H9 (cell line): ENCODE results near the gene GRWD1. TPM values are rescaled to one million over a fixed set of nuclear protein-coding genes. Genes with fewer than 3 reads are reported as not detected.

Experiments
- DNase-seq: peaks from one replicate; pipeline ENCODE4 v3.0.0-alpha.2; 2017
- H2AFZ ChIP-seq: one replicate; pipeline ENCODE4 v1.6.1; 2013; ENCODE audit warnings: mild to moderate bottlenecking, low read length, control low read depth, moderate library complexity
- H2AK5ac ChIP-seq: 2 replicates; pipeline ENCODE4 v1.6.1; 2013; ENCODE audit warnings: low read length, control low read depth, mixed read lengths; ENCODE audit not compliant: insufficient read length
- H2BK120ac ChIP-seq: one replicate; pipeline ENCODE4 v1.6.1; 2013; ENCODE audit warnings: low read depth, mild to moderate bottlenecking, low read length, control low read depth, inconsistent platforms; ENCODE audit not compliant: poor library complexity, severe bottlenecking
- H2BK12ac ChIP-seq: 2 replicates; pipeline ENCODE4 v1.6.1; 2013; ENCODE audit warnings: low read length, control low read depth, mixed read lengths, low read depth; ENCODE audit not compliant: insufficient read length
- H2BK15ac ChIP-seq: 2 replicates; pipeline ENCODE4 v1.6.1; 2013; ENCODE audit warnings: low read depth, low read length, control low read depth
- H2BK20ac ChIP-seq: one replicate; pipeline ENCODE4 v1.6.1; 2013; ENCODE audit warnings: low read depth, mild to moderate bottlenecking, low read length, control low read depth, inconsistent platforms; ENCODE audit not compliant: poor library complexity, severe bottlenecking
- H2BK5ac ChIP-seq: 2 replicates; pipeline ENCODE4 v1.6.1; 2013; ENCODE audit warnings: low read length, control low read depth, mixed read lengths; ENCODE audit not compliant: insufficient read length
- H3K14ac ChIP-seq: 2 replicates; pipeline ENCODE4 v1.6.1; 2013; ENCODE audit warnings: low read length, control low read depth; ENCODE audit not compliant: insufficient read depth
- H3K18ac ChIP-seq: 2 replicates; pipeline ENCODE4 v1.6.1; 2013; ENCODE audit warnings: low read depth, mild to moderate bottlenecking, mixed read lengths, low read length, control low read depth; ENCODE audit not compliant: insufficient read length
- H3K23ac ChIP-seq: 2 replicates; pipeline ENCODE4 v1.6.1; 2013; ENCODE audit warnings: low read length, control low read depth, mixed read lengths, low read depth; ENCODE audit not compliant: insufficient read length
- H3K23me2 ChIP-seq: 2 replicates; pipeline ENCODE4 v1.6.1; 2013; ENCODE audit warnings: low read depth, mild to moderate bottlenecking, mixed read lengths, low read length, control low read depth; ENCODE audit not compliant: insufficient read length, poor library complexity, severe bottlenecking
- H3K27ac ChIP-seq: 2 replicates; pipeline ENCODE4 v1.5.1; 2013; ENCODE audit warnings: low read length, control low read depth, mixed read lengths, low read depth; ENCODE audit not compliant: insufficient read length
- H3K27me3 ChIP-seq: 2 replicates; pipeline ENCODE4 v1.6.1; 2013; ENCODE audit warnings: low read length, control low read depth, inconsistent platforms; ENCODE audit not compliant: insufficient read depth
- H3K4ac ChIP-seq: 2 replicates; pipeline ENCODE4 v1.6.1; 2013; ENCODE audit warnings: low read depth, mild to moderate bottlenecking, control low read depth, inconsistent platforms, low read length, moderate library complexity
- H3K4me1 ChIP-seq: 2 replicates; pipeline ENCODE4 v1.6.1; 2013; ENCODE audit warnings: low read length, control low read depth, inconsistent platforms; ENCODE audit not compliant: insufficient read depth
- H3K4me2 ChIP-seq: 2 replicates; pipeline ENCODE4 v1.6.1; 2013; ENCODE audit warnings: low read length, control low read depth, mixed read lengths; ENCODE audit not compliant: insufficient read length, insufficient read depth
- H3K56ac ChIP-seq: 2 replicates; pipeline ENCODE4 v1.6.1; 2013; ENCODE audit warnings: low read depth, mild to moderate bottlenecking, mixed read lengths, low read length, control low read depth; ENCODE audit not compliant: insufficient read length
- H3K79me1 ChIP-seq: 2 replicates; pipeline ENCODE4 v1.6.1; 2013; ENCODE audit warnings: low read depth, mild to moderate bottlenecking, moderate library complexity, low read length, control low read depth, inconsistent platforms; ENCODE audit not compliant: insufficient read depth, poor library complexity, severe bottlenecking
- H3K79me2 ChIP-seq: 2 replicates; pipeline ENCODE4 v1.6.1; 2013; ENCODE audit warnings: low read length, control low read depth, inconsistent platforms; ENCODE audit not compliant: insufficient read depth
- H3K9ac ChIP-seq: 2 replicates; pipeline ENCODE4 v1.6.1; 2013; ENCODE audit warnings: low read length, control low read depth, mixed read lengths; ENCODE audit not compliant: insufficient read length; ENCODE audit errors: extremely low read depth
- H3K9me3 ChIP-seq: one replicate; pipeline ENCODE4 v1.6.1; 2013; ENCODE audit warnings: low read depth, low read length, inconsistent platforms; ENCODE audit not compliant: control insufficient read depth
- H3T11ph ChIP-seq: one replicate; pipeline ENCODE4 v1.6.1; 2013; ENCODE audit warnings: mild to moderate bottlenecking, low read length, control low read depth, inconsistent platforms
- H4K20me1 ChIP-seq: one replicate; pipeline ENCODE4 v1.6.1; 2013; ENCODE audit not compliant: control insufficient read depth, insufficient read length, insufficient read depth
- H4K5ac ChIP-seq: 2 replicates; pipeline ENCODE4 v1.6.1; 2013; ENCODE audit warnings: low read depth, mild to moderate bottlenecking, mixed read lengths, low read length, control low read depth; ENCODE audit not compliant: insufficient read length
- H4K8ac ChIP-seq: replicated peaks from 2 replicates; pipeline ENCODE4 v1.6.1; 2013; ENCODE audit warnings: low read length, control low read depth, mixed read lengths, low read depth; ENCODE audit not compliant: insufficient read length
- H4K91ac ChIP-seq: 2 replicates; pipeline ENCODE4 v1.6.1; 2013; ENCODE audit warnings: low read depth, mild to moderate bottlenecking, moderate library complexity, mixed read lengths, low read length, control low read depth; ENCODE audit not compliant: insufficient read length
- H3K27ac Mint-ChIP-seq, 3 experiments: 2 replicates in 2 of 3; 3 replicates in 1 of 3; pipeline ENCODE4 v1.8.0; 2020 to 2021; ENCODE audit warnings: mixed read lengths in 3 of 3, mild to moderate bottlenecking in 1 of 3, moderate library complexity in 1 of 3
- H3K27me3 Mint-ChIP-seq: 2 replicates; pipeline ENCODE4 v1.8.0; 2021; ENCODE audit warnings: low read depth, mild to moderate bottlenecking, moderate library complexity, mixed read lengths
- H3K36me3 Mint-ChIP-seq, 3 experiments: 2 replicates in 2 of 3; 3 replicates in 1 of 3; pipeline ENCODE4 v1.8.0; 2020 to 2021; ENCODE audit warnings: low read depth in 3 of 3, mixed read lengths in 3 of 3; ENCODE audit not compliant: insufficient read depth in 1 of 3
- H3K4me1 Mint-ChIP-seq, 2 experiments: 2 replicates each; pipeline ENCODE4 v1.8.0; 2020; ENCODE audit warnings: mixed read lengths in 2 of 2
- H3K4me3 Mint-ChIP-seq, 2 experiments: 2 replicates in 1 of 2; 3 replicates in 1 of 2; pipeline ENCODE4 v1.8.0; 2020 to 2021; ENCODE audit warnings: mild to moderate bottlenecking in 2 of 2, mixed read lengths in 2 of 2, moderate library complexity in 1 of 2
- H3K9me3 Mint-ChIP-seq, 2 experiments: 2 replicates in 1 of 2; 3 replicates in 1 of 2; pipeline ENCODE4 v1.8.0; 2020; ENCODE audit warnings: mild to moderate bottlenecking in 2 of 2, mixed read lengths in 2 of 2, moderate library complexity in 1 of 2
- CTCF ChIP-seq: fragments of 200-600 bp; sonication (generic); conservative IDR thresholded peaks from 3 replicates; pipeline ENCODE4 v1.8.0; 2021; ENCODE audit warnings: antibody characterized with exemption, mild to moderate bottlenecking
- WGBS: extraction: QIAGEN DNeasy Blood & Tissue Kit; methylation state at CpG from one replicate; pipeline ENCODE4 v1.1.7; 2013; ENCODE audit warnings: missing lambda C conversion rate, low lambda C conversion rate, mixed read lengths; ENCODE audit not compliant: insufficient read length; ENCODE audit errors: extremely low coverage; 5-methylcytosine and 5-hydroxymethylcytosine counted together
- total RNA-seq: library from RNA; stranded (reverse); gene quantifications from 2 replicates; pipeline ENCODE4 v1.2.1, GENCODE V29; 2021

Gene GRWD1
- total RNA-seq, 1 experiment from 2014 or later = 92.0 TPM

- Histone ChIP-seq H4K91ac (no peak overlapping the region), H3K23me2 (peaks cover 20% of the 10 kb centered on the region), H3K9me3 (no peaks in the 10 kb centered on the region), H3K79me2 (no peaks in the 10 kb centered on the region; the same call in 1 of the 2 replicates), H4K20me1 (no peaks in the 10 kb centered on the region), H2AFZ (no peak overlapping the region), H3K23ac (no peak overlapping the region), H3K27ac (no peak overlapping the region), H2BK120ac (no peak overlapping the region), H4K8ac (no peak overlapping the region), H3K14ac (no peak overlapping the region), H3T11ph (no peak overlapping the region), H3K27me3 (peaks cover 8% of the 10 kb centered on the region; the same call in 1 of the 2 replicates), H3K18ac (no peak overlapping the region), H3K4me2 (no peak overlapping the region), H3K56ac (no peak overlapping the region), H2BK15ac (no peak overlapping the region), H3K79me1 (no peaks in the 10 kb centered on the region), H3K4ac (no peak overlapping the region), H3K4me1 (peaks cover 6% of the 10 kb centered on the region; the same call in 1 of the 2 replicates), H2BK5ac (no peak overlapping the region), H2BK20ac (no peak overlapping the region), H2AK5ac (no peak overlapping the region), H3K9ac (no peak overlapping the region), H4K5ac (no peak overlapping the region), H2BK12ac (no peak overlapping the region)
- no peak for TF ChIP-seq CTCF
- H3K27me3 Mint-ChIP-seq = peaks cover 59% of the 10 kb centered on the region
- no CpG with 5 or more reads among the region's 2 CpGs for WGBS
- DNase-seq = no peak
- H3K27ac Mint-ChIP-seq = no peak overlapping the region
- H3K9me3 Mint-ChIP-seq = no peaks in the 10 kb centered on the region; a peak in 1 of 5 replicates
- peak overlapping the region in 1 of 2 experiments; percentile 24; a peak in 2 of 5 replicates for H3K4me3 Mint-ChIP-seq
- H3K36me3 Mint-ChIP-seq = no peaks in the 10 kb centered on the region; a peak in 1 of 7 replicates
- H3K4me1 Mint-ChIP-seq = peaks cover 51 to 79% of the 10 kb centered on the region in 2 experiments
Measured at GRCh38 chr19:48396824-48397176, 49.0 kb upstream of the GRWD1 start.
